GM19455 (cell line): ENCODE measurements around the gene SSTR5.
"Not testable (repeated sequence)": the region's sequence is repeated elsewhere in the genome, so short reads cannot be mapped to it uniquely, and the experiment has no call there.

Experiments
- ATAC-seq: cut with Tn5 transposase; IDR thresholded peaks from one replicate; pipeline ENCODE4 v1.9.1; 2021; ENCODE audit not compliant: unreplicated experiment

Gene SSTR5

DNA sequence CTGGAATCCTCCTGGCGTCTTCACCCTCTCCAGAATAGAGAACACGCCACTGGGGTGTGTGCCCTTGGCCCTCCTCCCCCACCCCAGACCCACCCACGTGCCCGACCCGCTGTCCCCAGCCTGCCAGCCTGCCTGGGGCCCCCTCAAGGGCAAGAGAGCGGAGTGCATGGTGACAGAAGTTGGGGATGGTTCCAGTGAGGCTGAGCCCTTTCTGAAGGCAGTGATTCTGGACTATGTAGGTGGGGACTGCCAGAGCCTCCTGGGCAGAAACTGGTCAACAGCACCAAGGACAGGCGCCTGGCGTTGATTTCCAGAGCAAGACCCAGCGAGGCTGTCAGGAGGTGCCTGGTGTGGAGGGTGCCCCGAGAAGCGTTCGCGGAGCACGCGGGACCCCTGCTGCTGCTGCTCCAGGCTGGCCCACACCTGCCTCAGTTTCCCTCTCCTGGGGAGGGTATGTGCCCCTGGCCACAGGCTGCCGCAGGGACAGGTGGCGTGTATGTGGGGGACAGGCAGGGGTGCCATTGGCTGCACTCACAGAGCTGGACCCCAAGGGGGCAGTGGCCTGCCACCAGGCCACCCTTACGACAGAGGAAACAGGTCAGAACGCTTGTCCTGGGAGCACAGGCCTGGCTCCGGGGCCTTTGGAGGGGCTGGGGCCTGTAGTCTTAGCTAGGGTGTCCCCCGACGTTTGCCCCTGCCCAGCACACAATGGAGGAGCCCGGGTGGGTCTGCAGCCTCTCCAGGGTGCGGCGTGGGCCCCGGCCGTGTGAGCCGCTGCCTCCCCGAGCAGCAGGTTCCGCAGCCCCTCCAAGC lies 1.2 kb downstream of the SSTR5 start:
- no peak for ATAC-seq

DNA sequence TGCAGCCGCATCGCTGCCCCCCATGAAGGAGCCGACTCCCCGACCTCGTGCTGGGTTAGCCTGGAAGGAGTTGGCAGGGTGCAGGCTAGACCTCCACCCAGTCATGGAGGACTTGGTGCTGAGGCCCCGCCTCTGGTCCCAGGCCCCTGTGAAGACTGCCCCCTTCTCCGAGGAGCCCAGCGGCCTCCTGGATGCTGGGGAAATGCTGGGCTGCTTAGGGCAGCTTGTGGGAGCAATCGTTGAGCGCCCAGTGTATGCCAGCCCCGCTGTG lies 1.8 kb downstream of the SSTR5 start:
- ATAC-seq = no peak

DNA sequence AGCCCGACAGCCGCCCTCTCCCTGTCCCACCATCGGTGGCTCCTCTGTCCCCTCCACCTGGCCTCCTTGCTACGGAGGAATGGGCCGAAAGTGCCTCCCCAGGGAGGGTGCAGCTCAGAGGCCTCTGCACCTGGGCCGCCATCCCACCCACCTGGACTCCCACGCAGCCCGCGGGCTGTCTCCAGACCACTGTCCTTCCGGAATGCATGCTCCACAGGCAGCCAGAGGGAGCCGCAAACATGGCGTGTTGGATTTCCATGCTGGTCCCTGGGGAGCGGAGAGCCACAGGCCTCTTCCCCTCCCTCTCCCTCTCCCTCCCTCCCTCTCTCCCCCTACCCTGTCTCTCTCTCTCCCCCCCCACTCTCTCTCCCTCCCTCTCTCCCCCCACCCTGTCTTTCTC lies 3.0 kb downstream of the SSTR5 start:
- no peak for ATAC-seq

DNA sequence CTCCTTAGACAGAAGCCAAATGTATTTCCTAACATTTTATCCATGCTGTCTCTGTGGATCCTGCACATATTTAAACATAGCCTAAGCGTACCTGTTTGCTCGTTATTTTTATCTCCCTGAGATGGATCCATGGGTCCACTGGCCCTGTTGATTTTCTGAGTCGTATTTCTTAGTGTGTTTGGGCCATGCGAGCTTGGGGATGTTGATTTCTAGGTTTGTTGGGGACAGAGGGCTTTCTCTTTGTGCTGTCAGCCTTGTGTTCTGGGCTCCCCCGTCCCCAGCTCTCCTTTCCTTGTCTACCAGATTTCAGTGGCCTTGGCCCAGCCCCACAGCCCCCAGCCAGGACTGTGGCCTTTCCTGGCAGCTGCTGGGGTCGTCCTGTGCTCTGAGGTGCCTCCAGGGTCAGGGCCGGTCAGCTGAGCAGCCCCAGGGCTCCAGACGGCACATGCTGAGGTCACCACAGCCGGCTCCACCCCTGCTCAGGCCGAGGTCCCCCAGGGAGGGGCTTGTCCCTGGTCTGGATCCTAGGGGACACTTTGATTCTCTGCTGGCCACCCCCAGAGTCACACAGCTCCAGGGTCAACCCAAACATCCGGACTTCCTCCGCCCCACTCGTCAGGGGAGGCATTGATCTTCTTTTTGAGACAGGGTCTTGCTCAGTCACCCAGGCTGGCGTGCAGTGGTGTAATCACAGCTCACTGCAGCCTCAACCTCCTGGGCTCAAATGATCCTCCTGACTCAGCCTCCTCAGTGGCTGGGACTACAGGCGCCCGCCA lies 4.4 kb downstream of the SSTR5 start:
- no peak for ATAC-seq

DNA sequence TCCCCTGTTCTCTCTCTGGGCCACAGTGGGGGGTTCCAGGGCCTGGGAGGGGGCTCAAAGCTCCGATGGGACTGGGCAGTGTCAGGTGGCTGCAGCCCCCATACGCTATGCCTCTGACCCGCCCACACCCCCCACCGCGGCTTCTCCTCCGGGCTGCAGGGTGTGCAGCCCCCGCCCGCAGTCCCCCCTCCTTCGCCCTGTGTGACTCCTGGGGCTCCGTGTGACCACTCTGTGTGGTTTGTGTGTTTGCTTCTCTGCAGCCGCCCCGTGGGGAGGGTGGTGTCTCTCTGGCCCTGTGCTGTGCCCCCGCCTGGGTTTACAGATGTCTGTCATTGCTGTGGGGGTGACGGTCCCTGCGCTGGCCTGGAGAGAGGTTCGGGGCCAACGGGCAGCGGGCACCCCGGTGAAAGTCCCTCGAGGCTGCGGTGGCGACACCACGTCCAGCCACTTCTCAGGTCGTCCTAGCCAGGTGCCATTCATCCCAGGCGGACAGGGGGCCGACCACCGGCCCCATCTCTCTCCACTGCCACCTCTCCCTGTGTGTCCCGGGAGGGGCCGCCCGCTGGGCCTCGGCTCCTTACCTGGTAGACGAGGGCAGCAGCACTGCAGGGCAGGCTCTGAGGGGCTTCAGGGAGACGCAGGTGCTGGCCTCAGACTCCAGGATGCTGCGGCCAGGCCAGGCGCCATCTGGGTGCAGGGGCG lies 5.5 kb downstream of the SSTR5 start:
- no peak for ATAC-seq

DNA sequence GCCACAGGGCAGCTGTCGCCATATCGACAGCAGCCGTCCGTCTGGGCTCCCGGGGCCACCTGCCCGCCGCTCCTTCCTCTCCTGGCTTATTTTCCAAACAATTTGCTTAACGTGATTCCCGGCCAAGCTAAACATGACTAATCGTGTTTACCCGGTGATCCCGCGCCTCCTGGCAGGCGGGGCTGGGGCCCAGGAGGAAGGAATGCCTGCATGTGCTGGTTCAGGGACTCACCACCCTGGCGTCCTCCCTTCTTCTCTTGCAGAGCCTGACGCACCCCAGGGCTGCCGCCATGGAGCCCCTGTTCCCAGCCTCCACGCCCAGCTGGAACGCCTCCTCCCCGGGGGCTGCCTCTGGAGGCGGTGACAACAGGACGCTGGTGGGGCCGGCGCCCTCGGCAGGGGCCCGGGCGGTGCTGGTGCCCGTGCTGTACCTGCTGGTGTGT lies 6.1 kb downstream of the SSTR5 start:
- ATAC-seq = no peak

DNA sequence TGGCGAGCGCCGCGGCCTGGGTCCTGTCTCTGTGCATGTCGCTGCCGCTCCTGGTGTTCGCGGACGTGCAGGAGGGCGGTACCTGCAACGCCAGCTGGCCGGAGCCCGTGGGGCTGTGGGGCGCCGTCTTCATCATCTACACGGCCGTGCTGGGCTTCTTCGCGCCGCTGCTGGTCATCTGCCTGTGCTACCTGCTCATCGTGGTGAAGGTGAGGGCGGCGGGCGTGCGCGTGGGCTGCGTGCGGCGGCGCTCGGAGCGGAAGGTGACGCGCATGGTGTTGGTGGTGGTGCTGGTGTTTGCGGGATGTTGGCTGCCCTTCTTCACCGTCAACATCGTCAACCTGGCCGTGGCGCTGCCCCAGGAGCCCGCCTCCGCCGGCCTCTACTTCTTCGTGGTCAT lies 6.8 kb downstream of the SSTR5 start:
- ATAC-seq = no peak

DNA sequence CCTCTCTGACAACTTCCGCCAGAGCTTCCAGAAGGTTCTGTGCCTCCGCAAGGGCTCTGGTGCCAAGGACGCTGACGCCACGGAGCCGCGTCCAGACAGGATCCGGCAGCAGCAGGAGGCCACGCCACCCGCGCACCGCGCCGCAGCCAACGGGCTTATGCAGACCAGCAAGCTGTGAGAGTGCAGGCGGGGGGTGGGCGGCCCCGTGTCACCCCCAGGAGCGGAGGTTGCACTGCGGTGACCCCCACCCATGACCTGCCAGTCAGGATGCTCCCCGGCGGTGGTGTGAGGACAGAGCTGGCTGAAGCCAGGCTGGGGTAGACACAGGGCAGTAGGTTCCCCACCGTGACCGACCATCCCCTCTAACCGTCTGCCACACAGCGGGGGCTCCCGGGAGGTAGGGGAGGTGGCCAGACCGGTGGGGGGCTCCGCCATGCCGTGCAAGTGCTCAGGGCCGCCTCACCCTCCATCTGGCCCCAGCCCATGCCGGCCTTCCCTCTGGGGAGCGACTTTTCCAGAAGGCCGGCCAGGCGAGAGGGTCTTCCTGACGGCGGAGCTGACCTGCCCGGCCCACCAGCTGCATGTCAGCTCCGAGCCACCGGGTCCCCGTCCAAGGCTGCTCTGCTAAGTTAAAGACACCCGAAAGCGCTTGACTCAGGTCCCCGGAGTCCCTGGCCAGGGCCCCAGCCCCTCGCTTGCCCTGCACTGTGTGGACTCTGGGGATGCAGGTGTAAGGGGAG lies 7.4 kb downstream of the SSTR5 start:
- ATAC-seq = no peak

DNA sequence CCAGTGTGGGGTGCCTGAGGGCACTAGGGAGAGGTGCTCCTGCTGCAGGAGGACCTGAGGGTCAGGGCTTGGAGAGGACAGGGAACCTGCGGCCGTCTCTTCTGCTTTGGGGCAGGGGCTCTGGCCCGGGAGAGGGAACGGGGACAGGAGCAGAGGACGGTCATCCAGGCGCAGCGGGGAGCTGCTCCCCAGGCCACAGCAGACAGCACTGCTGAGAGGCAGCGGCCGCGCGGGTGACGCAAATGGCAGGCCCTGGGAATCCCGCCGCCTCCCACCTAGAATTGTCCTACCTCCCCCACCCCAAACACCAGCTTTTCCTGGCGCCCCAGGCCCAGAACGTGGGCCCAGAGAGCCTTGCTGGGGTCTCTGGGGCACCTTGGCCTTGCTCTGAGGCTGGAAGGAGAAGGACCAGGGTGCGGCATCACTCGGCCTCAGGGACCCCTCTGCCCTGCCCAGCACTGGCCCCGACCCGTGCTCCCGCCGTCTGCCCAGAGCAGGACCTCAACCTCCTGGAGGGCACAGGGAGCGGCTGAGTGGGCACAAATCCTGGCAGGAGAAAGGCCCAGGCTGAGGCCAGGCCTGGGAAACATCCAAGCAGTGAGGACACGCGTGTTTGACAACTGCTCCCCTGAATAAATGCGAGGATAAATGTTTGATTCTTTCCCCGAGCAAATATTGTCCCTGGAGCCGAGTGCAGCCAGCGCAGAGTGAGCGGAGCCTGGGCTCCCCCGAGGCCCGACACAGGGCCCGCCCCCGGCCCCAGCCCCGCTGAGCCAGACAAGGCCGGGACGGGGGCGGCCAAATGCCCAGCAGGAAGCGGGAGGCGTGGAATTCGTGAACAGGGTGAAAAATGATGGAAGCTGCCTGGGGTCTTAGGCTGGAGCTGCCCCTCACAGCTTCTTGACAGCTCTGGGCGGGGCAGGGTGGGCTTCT lies 8.5 kb downstream of the SSTR5 start:
- no peak for ATAC-seq

DNA sequence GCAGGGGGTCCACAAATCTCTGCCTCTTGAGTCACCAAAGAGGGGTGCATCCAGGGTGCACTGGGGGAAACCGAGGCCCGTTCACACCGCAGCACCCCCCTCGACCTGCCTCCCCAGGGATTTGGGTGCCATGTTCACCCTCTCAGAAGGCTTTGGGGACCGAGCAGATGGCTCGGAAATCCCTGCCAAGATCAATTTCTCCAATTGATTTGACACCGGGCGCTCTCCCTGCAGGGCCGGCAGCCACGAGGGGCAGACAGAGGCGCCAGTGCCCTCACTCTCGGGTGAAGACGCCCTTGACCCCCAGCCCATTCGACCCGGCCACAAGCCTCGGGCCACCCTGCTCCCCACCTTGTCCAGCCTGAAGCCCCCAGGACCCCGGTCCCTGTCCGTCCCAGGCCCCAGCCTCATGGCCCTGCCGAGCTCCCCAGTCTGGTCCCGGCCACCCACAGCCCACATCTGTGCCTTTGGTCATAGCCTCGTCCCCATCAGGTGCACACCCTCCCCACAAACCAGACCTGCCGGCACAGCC lies 9.3 kb downstream of the SSTR5 start:
- ATAC-seq = no peak

DNA sequence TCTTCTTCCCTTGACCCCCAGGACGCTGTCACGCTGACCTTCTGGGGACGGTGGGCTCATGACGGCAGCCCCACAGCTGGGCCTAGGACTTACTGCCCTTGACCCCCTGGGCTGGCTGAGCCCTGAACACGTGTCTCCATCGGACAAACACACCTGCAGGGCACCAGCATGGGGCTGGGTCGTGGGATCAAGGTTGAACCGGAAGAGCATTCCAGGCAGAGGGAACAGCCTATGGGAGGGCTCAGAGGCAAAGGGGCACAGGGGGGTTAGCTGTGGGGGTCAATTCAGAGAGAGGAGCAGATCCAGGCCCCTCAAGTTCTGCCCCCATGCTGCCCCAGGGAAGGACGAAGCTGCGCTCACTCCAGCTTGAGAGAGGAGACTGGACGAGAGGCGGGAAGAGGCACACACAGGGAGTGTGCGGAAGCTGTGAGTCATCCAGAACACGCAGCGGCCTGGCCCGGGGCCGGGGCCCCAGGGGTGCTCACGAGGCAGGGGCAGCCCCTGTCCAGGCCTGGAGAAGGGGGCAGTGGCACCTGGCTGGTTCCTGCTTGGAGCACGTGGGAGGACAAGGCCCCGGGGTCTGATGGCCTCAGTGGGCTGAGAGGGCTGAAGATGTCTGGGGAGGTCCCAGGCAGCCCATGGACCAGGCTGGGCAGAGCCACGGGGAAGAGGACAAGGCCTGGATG lies 9.9 kb downstream of the SSTR5 start:
- ATAC-seq = no peak

DNA sequence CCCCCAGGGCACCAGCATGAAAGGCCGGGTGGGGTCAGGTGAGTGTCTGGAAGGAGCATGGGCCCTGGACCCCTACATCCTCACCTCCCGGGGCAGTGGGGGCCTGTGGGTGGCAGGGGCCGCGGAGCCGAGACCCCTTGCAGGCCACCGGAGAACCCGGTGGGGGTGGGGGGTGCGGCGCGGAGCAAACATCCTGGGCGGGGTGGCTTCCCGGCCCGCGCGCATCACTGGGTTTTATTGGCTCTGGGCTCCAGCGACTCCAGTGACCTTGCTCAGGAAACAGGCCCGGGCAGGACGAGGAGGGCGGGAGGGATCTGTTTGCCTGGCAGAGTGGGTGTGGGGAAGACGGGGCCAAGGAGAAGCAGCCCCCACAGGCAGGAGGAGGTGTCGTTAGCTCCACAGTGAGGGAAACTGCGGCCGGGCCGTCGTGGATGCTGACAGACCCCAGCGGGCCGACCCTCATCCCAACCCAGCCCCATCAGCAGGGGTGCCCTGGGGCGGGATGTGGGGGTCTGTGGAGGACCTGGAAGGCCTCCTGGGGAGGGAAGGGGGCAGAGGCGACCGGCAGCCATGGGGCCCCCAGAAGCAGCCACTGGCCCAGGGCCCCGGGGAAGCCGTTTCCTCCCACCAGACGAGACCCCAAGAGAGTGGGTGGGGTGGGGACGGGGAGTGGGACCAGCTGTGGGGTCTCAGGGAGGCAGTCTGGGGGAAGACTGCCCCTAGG lies 10.6 kb downstream of the SSTR5 start:
- no peak for ATAC-seq

DNA sequence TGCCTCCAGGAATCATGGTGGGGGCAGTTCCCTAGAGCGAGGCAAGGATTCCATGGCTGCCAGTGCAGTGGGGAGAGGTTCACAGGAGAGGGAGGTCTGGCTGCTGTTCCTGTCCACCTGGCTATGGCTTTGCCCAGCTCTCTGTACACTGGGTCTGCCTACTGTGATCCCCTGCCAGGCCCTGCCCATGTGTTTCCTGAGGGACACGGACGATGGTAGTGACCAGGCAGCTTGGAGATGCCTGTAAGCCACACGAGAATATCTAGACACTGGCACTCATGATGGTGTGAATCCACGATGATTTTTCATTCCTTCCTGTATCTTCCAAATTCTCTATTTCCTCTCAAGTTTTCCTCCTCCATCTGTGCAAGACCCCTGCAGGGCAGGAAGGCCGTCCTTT lies 12.4 kb downstream of the SSTR5 start:
- no peak for ATAC-seq

DNA sequence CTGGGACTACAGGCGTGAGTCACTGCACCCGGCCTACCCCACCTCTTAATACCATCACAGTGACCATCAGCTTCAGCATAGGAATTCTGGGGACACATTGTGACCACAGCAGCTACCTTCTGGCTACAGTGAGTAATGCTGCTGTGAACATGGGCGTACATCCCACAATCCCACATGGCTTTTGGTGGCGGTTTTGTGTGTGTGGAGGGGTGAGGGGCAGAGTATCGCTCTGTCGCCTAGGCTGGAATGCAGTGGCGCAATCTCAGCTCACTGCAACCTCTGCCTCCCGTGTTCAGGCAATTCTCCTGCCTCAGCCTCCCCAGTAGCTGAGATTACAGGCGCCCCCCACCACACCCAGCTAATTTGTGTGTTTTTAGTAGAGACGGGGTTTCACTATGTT lies 13.9 kb downstream of the SSTR5 start:
- ATAC-seq = not testable (repeated sequence)

DNA sequence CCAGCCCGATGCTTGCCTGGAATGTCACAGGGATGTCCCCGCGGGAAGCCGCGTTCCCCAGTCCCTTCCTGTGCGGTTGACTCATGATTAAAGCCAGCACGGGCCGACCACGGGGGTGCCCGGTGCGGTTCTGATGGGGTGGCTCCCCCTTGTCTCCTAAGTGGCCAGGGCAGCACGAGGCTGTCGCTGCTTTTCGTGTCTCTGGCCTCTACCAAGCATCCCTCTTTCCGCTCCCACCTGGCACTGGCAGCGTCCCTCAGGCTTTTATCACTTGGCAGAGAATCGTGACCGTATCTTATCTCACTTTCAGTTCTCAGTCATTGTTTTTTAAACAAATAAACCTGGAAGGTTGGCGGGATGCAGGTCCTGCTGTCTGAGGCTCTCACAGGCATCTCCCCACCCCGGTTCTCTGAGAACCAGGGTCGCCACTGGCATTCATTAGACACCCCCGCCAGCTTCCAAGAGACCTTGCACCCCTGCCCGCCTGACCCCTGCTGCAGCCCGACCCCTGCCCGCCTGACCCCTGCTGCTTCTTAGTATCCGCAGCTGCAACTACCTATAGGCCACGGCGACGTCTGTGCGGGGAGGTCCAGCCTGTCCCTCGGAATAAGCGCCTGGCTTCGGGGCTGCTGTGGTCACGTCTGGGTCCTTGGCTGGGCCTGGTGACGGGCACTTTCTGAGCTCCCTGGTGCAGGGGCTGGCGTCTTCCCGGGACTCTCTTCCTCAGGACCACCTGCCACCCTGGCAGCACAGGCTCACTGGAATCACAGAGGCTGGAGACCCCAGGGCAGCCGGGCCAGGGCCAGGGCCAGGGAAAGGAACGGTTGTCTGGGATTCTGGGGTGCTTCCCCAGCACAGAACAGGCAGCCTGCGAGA lies 16.0 kb downstream of the SSTR5 start:
- no peak for ATAC-seq

DNA sequence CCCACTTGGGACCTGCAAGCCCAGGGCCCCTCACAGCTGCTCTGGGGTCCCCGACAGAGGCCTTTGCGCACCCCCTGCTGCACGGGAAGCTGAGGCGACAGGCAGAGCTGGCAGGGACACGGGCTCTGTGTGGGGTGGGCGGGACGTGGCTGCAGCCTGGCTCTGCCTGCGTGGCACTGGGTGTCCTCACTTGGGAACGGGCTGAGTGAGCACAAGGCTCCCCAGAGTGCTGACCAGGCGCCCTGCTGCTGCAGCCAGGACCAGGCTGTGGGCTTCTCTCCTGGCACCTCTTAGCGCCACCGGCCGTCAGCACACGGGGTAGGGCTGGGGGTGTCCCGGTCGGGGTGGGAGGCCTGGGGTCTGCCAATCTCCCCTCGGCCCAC lies 16.9 kb downstream of the SSTR5 start:
- no peak for ATAC-seq

DNA sequence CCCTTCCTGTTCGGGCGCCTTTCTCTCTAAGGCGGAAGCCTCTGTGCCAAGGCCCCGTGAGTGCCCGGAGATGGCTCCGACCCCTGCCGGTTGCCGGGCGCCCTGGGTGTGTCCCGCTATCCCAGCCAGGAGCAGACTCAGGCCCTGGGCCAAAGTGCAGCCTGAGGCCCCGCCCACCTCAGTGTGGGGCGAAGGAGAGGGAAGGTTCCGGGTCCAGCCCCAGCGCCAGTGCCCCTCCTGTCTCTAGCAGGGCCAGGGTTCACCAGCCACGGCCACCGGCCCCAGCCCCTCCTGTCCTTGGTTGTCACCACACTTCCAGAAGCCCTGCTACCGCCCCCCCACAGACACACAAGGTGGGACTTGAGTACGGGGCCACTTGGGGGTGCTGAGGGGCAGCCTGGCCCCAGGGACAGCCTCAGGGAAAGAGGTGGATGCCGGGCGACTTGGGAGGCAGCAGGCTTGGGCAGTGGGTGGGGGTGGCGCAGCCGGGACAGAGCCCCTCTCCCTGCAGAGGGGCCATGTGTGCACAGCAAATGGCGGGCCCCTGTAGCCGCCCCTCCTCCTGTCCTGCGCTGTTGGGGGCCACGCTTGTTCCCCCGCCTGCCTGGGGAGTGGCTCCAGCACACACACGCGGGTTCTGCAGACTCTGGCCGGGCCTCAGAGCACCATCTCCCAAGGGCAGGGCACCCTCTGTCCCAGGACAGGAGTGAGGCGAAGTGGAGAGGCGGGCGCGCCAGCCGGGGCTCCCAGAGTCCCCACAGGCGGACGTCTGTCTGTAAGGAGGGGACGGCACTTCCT lies 17.5 kb downstream of the SSTR5 start:
- ATAC-seq = no peak
